HL-60 (cell line): Measurements from ENCODE around the gene COL18A1.

Experiments
- DNase-seq, 2 experiments: peaks; one replicate each; pipeline ENCODE4 v3.0.0-alpha.2; 2010 to 2020; ENCODE audit warnings: low read depth in 1 of 2, low spot score in 1 of 2
- H3K27ac ChIP-seq: fragments of 250-450 bp; sonication (Bioruptor Pico); replicated peaks from 2 replicates; pipeline ENCODE4 v1.5.1; 2020; ENCODE audit warnings: mild to moderate bottlenecking, moderate library complexity
- H3K27me3 ChIP-seq: fragments of 250-450 bp; sonication (Bioruptor Pico); 2 replicates; pipeline ENCODE4 v1.5.1; 2021; ENCODE audit warnings: mild to moderate bottlenecking, moderate library complexity; ENCODE audit not compliant: insufficient read depth, poor library complexity, severe bottlenecking
- H3K4me3 ChIP-seq: replicated peaks from 2 replicates; pipeline ENCODE4 v1.5.1; 2011; ENCODE audit warnings: mild to moderate bottlenecking, control low read depth, low read length; ENCODE audit not compliant: insufficient read depth
- GABPA ChIP-seq: IDR thresholded peaks from 2 replicates; pipeline ENCODE4 v1.6.1; 2012; ENCODE audit warnings: low read depth
- POLR2AphosphoS5 ChIP-seq: IDR thresholded peaks from 2 replicates; pipeline ENCODE4 v1.6.1; 2012; ENCODE audit warnings: low read depth
- REST ChIP-seq: IDR thresholded peaks from 2 replicates; pipeline ENCODE4 v1.6.1; 2012; ENCODE audit warnings: low read depth; ENCODE audit not compliant: insufficient replicate concordance
- SPI1 ChIP-seq: IDR thresholded peaks from 2 replicates; pipeline ENCODE4 v1.6.1; 2012; ENCODE audit warnings: low read depth, mild to moderate bottlenecking, borderline replicate concordance
- TF ChIP-seq, protein P1 (sequence below): IDR thresholded peaks from one replicate; pipeline ENCODE4 v1.5.1; 2011; ENCODE audit warnings: low read length, control low read depth, inconsistent platforms; ENCODE audit not compliant: insufficient read depth

COL18A1 gene

GRCh38 chr21:45508607-45509565, 103.9 kb downstream of the COL18A1 start:
- no peak overlapping the region for H3K27ac ChIP-seq
- peaks cover 13% of the 10 kb centered on the region for H3K27me3 ChIP-seq
- TF ChIP-seq POLR2AphosphoS5 (no peak; the same call in 1 of the 2 replicates), REST (no peak), SPI1 (no peak), GABPA (no peak)
- TF ChIP-seq, protein P1, sequence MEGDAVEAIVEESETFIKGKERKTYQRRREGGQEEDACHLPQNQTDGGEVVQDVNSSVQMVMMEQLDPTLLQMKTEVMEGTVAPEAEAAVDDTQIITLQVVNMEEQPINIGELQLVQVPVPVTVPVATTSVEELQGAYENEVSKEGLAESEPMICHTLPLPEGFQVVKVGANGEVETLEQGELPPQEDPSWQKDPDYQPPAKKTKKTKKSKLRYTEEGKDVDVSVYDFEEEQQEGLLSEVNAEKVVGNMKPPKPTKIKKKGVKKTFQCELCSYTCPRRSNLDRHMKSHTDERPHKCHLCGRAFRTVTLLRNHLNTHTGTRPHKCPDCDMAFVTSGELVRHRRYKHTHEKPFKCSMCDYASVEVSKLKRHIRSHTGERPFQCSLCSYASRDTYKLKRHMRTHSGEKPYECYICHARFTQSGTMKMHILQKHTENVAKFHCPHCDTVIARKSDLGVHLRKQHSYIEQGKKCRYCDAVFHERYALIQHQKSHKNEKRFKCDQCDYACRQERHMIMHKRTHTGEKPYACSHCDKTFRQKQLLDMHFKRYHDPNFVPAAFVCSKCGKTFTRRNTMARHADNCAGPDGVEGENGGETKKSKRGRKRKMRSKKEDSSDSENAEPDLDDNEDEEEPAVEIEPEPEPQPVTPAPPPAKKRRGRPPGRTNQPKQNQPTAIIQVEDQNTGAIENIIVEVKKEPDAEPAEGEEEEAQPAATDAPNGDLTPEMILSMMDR = no peak
- DNase-seq = no peak
- H3K4me3 ChIP-seq = no peak overlapping the region

GRCh38 chr21:45509566-45510465, 104.9 kb downstream of the COL18A1 start:
- Histone ChIP-seq H3K4me3 (no peak overlapping the region), H3K27ac (no peak overlapping the region), H3K27me3 (peaks cover 13% of the 10 kb centered on the region)
- no peak for DNase-seq
- TF ChIP-seq SPI1 (no peak), REST (no peak), POLR2AphosphoS5 (peak; percentile 15; the same call in 1 of the 2 replicates), GABPA (no peak)

- TF ChIP-seq SPI1 (no peak), GABPA (no peak), REST (no peak), POLR2AphosphoS5 (no peak)
- TF ChIP-seq, protein P1 = no peak
- H3K27me3 ChIP-seq = peaks cover 11% of the 10 kb centered on the region
- DNase-seq = no peak
- H3K4me3 ChIP-seq = no peak overlapping the region
- H3K27ac ChIP-seq = no peak overlapping the region
Measured at GRCh38 chr21:45510466-45510955, 105.5 kb downstream of the COL18A1 start.
